C4-2B (cell line): Measurements from ENCODE around the gene TMEM240.

Source experiments
- H3K27ac ChIP-seq: fragments of 450-650 bp; 2 replicates; pipeline ENCODE4 v1.5.1; 2017
- CTCF ChIP-seq: fragments of 450-650 bp; conservative IDR thresholded peaks from 2 replicates; pipeline ENCODE4 v1.5.1; 2017; ENCODE audit warnings: mild to moderate bottlenecking
- ZFX ChIP-seq: fragments of 450-650 bp; IDR thresholded peaks from 2 replicates; pipeline ENCODE4 v1.6.1; 2017

The TMEM240 gene

GRCh38 chr1:1550087-1550486 lies 9.7 kb upstream of the TMEM240 start:
- TF ChIP-seq CTCF (no peak), ZFX (no peak)
- H3K27ac ChIP-seq: no peak overlapping the region

- TF ChIP-seq ZFX: no peak
- no peak for TF ChIP-seq CTCF
- H3K27ac ChIP-seq: no peak overlapping the region
Observed at GRCh38 chr1:1548591-1548990, 8.2 kb upstream of the TMEM240 start.

GRCh38 chr1:1547476-1547875 lies 7.1 kb upstream of the TMEM240 start:
- TF ChIP-seq ZFX: no peak
- TF ChIP-seq CTCF: no peak
- no peak overlapping the region for H3K27ac ChIP-seq

- no peak for TF ChIP-seq CTCF
- TF ChIP-seq ZFX: no peak
- no peak overlapping the region for H3K27ac ChIP-seq
Observed at GRCh38 chr1:1547011-1547410, 6.6 kb upstream of the TMEM240 start.

- H3K27ac ChIP-seq: no peak overlapping the region
- TF ChIP-seq ZFX (no peak), CTCF (no peak)
Observed at GRCh38 chr1:1545946-1546737, 5.7 kb upstream of the TMEM240 start.

GRCh38 chr1:1544544-1544943 lies 4.1 kb upstream of the TMEM240 start:
- H3K27ac ChIP-seq: no peak overlapping the region
- TF ChIP-seq CTCF (no peak), ZFX (no peak)

GRCh38 chr1:1543706-1544099 lies 3.3 kb upstream of the TMEM240 start:
- no peak overlapping the region; the same call in 1 of the 2 replicates for H3K27ac ChIP-seq
- TF ChIP-seq CTCF (no peak), ZFX (no peak)
